HG02884 (cell line): ENCODE results near the gene ICE1.

ENCODE experiments used
- ATAC-seq: cut with Tn5 transposase; IDR thresholded peaks from one replicate; pipeline ENCODE4 v1.9.1; 2021; ENCODE audit warnings: mild to moderate bottlenecking, moderate library complexity; ENCODE audit not compliant: unreplicated experiment

ICE1 gene

DNA sequence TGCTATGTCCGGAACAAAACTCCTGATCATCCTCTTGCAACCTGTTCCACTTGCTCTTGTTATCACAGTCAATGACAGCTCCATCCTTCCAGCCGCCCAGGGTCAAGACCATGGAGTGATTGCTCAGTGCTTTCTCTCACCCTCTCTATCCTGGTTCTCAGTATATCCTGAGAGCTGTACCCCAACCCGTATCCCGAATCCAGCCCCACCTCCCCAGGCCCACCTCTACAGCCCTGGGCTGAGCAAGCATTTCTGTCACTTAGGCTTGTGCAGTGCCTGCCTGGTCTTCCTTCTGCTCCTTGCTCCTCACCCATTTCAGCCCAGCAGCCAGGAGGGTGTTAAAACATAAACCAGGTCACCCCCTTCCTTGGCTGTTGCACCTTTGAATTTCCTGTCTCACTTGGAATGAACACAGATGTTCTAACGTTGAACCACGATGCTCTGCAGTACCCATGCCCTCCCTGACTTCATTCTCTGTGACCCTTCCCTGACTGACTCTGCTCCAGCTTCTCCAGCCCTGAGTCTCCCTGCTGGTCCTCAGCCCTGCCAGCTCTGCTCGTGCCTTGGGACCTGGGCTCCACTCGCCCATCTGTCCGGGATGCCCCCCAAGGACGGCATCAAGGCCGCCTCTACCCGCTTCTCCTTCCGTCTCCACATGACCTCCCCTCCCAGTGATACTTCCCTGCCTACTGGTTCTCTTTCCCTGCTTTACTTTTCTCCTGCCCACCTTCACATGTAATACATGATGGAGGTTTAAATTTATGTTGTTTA, 110.0 kb downstream of the ICE1 start:
- ATAC-seq, result no peak

- no peak for ATAC-seq
Measured at GRCh38 chr5:5533927-5534326, 111.5 kb downstream of the ICE1 start.

GRCh38 chr5:5534333-5534732, 111.9 kb downstream of the ICE1 start:
- no peak for ATAC-seq

- ATAC-seq, result no peak
Measured at GRCh38 chr5:5536871-5537270, 114.4 kb downstream of the ICE1 start.

DNA sequence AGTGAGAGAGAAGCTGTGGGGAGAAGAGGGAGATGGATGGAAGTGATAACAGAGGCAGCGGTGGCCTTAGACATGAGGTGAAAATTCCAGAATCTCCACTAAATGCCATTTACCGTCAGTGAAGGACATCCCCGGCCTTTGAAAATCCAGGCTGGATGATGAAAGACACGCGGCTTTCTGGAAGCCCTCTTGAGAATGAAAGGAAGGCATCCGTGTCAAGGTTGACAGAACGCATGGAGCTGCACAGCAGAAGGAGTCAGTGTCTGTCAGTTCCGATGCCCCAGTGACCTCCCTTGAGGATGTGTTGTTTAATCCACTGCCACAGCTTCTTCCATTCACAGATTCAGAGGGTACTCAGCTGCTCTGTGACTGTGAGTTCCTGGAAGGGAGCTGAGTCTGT, 114.9 kb downstream of the ICE1 start:
- no peak for ATAC-seq

GRCh38 chr5:5539590-5539989, 117.1 kb downstream of the ICE1 start:
- no peak for ATAC-seq
